Panc1 (cell line): ENCODE data around the gene SGCB. TPM values are rescaled to one million over a fixed set of nuclear protein-coding genes. Genes with fewer than 3 reads are reported as not detected.

Source experiments
- ATAC-seq: fragments of 200-7000 bp; cut with Tn5 transposase; 2 replicates; pipeline ENCODE4 v1.9.1; 2020; ENCODE audit warnings: mild to moderate bottlenecking, moderate library complexity
- BruUV-seq: library from RNA; stranded (reverse); fragments of 400-500 nt; replicated peaks from 2 replicates; lab custom pipeline; 2021; lab: Mats Ljungman, UMichigan
- CTCF ChIA-PET: fragments of 300-600 bp; sonication (Branson Sonifier 250); formaldehyde crosslinking; loops from one replicate; lab custom pipeline; 2022; ENCODE audit warnings: antibody characterized with exemption; lab: Charles Lee
- POLR2A ChIA-PET: fragments of 300-600 bp; sonication (Branson Sonifier 250); formaldehyde crosslinking; loops from one replicate; lab custom pipeline; 2022; ENCODE audit warnings: antibody characterized with exemption; lab: Charles Lee
- DNase-seq: peaks from one replicate; pipeline ENCODE4 v3.0.0-alpha.2; 2010; ENCODE audit warnings: low read depth, low spot score
- H3K27ac ChIP-seq: 2 replicates; pipeline ENCODE4 v1.5.1; 2011; ENCODE audit warnings: mild to moderate bottlenecking, low read length, inconsistent platforms
- H3K27me3 ChIP-seq: fragments of 200-500 bp; sonication (Bioruptor generic); 2 replicates; pipeline ENCODE4 v1.6.0; 2014; ENCODE audit warnings: low read length, inconsistent platforms; ENCODE audit not compliant: control insufficient read depth, insufficient read depth
- H3K36me3 ChIP-seq: fragments of 200-500 bp; sonication (Bioruptor generic); 2 replicates; pipeline ENCODE4 v1.5.1; 2014; ENCODE audit warnings: inconsistent platforms, mild to moderate bottlenecking, low read length, moderate library complexity; ENCODE audit not compliant: control insufficient read depth, insufficient read depth
- H3K4me1 ChIP-seq: 2 replicates; pipeline ENCODE4 v1.5.1; 2011; ENCODE audit warnings: inconsistent platforms, mild to moderate bottlenecking, low read length, moderate library complexity; ENCODE audit not compliant: control insufficient read depth, insufficient read depth
- H3K4me3 ChIP-seq, 2 experiments: 2 replicates each; pipeline ENCODE4 v1.5.1; 2011 to 2012; ENCODE audit warnings: low read depth in 2 of 2, low read length in 2 of 2, mild to moderate bottlenecking in 2 of 2, inconsistent platforms in 1 of 2, moderate library complexity in 1 of 2
- H3K9me3 ChIP-seq: fragments of 200-500 bp; sonication (Bioruptor generic); 2 replicates; pipeline ENCODE4 v1.5.1; 2014; ENCODE audit warnings: low read depth, mild to moderate bottlenecking, inconsistent platforms, low read length, moderate library complexity; ENCODE audit not compliant: control insufficient read depth, insufficient read depth
- CTCF ChIP-seq: fragments of 450-650 bp; IDR thresholded peaks from 2 replicates; pipeline ENCODE4 v1.5.1; 2017; ENCODE audit warnings: mild to moderate bottlenecking
- POLR2AphosphoS5 ChIP-seq: IDR thresholded peaks from 2 replicates; pipeline ENCODE4 v1.6.1; 2012; ENCODE audit warnings: mild to moderate bottlenecking, low read depth, low read length, moderate library complexity
- REST ChIP-seq, 2 experiments: IDR thresholded peaks; 2 replicates each; pipeline ENCODE4 v1.6.1; 2011 to 2012; ENCODE audit warnings: low read depth in 2 of 2, control low read depth in 1 of 2, low read length in 1 of 2, mild to moderate bottlenecking in 1 of 2, moderate library complexity in 1 of 2; ENCODE audit not compliant: insufficient read depth in 1 of 2
- SIN3A ChIP-seq: IDR thresholded peaks from 2 replicates; pipeline ENCODE4 v1.6.1; 2012; ENCODE audit warnings: low read depth, mild to moderate bottlenecking, low read length, moderate library complexity, borderline replicate concordance; ENCODE audit not compliant: insufficient read depth
- TCF7L2 ChIP-seq: IDR thresholded peaks from 2 replicates; pipeline ENCODE4 v1.6.1; 2011; ENCODE audit warnings: mild to moderate bottlenecking, low read depth, low read length, inconsistent platforms
- in situ Hi-C: cut with HindIII; loops from 2 replicates; pipeline ENCODE4 v1.10.0; 2016; ENCODE audit warnings: low sequenced_read_pairs, low pct_unique_long_range_greater_than_20kb
- intact Hi-C: fragments of 100-400 bp; cut with micrococcal nuclease; formaldehyde crosslinking; loops from one replicate; pipeline ENCODE4 v1.10.0; 2022; ENCODE audit not compliant: unreplicated experiment
- total RNA-seq: library from RNA; stranded (reverse); gene quantifications from one replicate; pipeline ENCODE4 v1.2.1, GENCODE V29; 2021; ENCODE audit not compliant: unreplicated experiment

Gene SGCB
- total RNA-seq, 1 experiment from 2014 or later: 27.6 TPM

- H3K9me3 ChIP-seq: no peaks in the 10 kb centered on the region
- no peak overlapping the region for H3K27ac ChIP-seq
- DNase-seq: no peak
- TF ChIP-seq REST (IDR thresholded peaks at IDR 0.05; ENCODE audit: insufficient read depth in 1 of 2, low read depth in 2 of 2, low read length in 1 of 2) (no peak), CTCF (no peak), POLR2AphosphoS5 (no peak), TCF7L2 (no peak), SIN3A (no peak)
- no peaks in the 10 kb centered on the region for H3K36me3 ChIP-seq
- intact Hi-C loops (no loop called here), in situ Hi-C loops (no loop called here)
- BruUV-seq: no TSS peak
- no peak for ATAC-seq
- peaks cover 6% of the 10 kb centered on the region for H3K4me1 ChIP-seq
- no peaks in the 10 kb centered on the region for H3K27me3 ChIP-seq
- H3K4me3 ChIP-seq: no peak overlapping the region
- CTCF ChIA-PET: no interaction called here
- POLR2A ChIA-PET: no interaction called here
Observed at GRCh38 chr4:52035190-52035589, 2.9 kb downstream of the SGCB start.

GRCh38 chr4:52032005-52032404 lies 6.1 kb downstream of the SGCB start:
- Histone ChIP-seq H3K4me1 (peaks cover 3% of the 10 kb centered on the region; the same call in 1 of the 2 replicates), H3K27me3 (no peaks in the 10 kb centered on the region), H3K27ac (no peak overlapping the region), H3K9me3 (no peaks in the 10 kb centered on the region), H3K4me3 (no peak overlapping the region), H3K36me3 (no peaks in the 10 kb centered on the region; the same call in 1 of the 2 replicates)
- in situ Hi-C loops (no loop called here), intact Hi-C loops (no loop called here)
- TF ChIP-seq REST (IDR thresholded peaks at IDR 0.05; ENCODE audit: insufficient read depth in 1 of 2, low read depth in 2 of 2, low read length in 1 of 2) (no peak), TCF7L2 (no peak), SIN3A (no peak)
- DNase-seq (no peak), ATAC-seq (no peak)
- CTCF ChIA-PET: no interaction called here
- POLR2A ChIA-PET: no interaction called here
- no TSS peak for BruUV-seq
